Omental fat pad (tissue), 4 donors: ENCODE data around the gene PDZRN3. TPM values are rescaled to one million over a fixed set of nuclear protein-coding genes. Genes with fewer than 3 reads are reported as not detected.
"Not testable (repeated sequence)": the region's sequence is repeated elsewhere in the genome, so short reads cannot be mapped to it uniquely, and the experiment has no call there.

ENCODE experiments used
- ATAC-seq: fragments of 150-250 bp; one replicate; pipeline ENCODE4 v1.9.1; 2016; ENCODE audit warnings: mild to moderate bottlenecking, moderate library complexity; ENCODE audit not compliant: low FRiP score
- DNase-seq: peaks from one replicate; pipeline ENCODE4 v3.0.0-alpha.2; 2019; ENCODE audit warnings: low spot score
- CTCF ChIP-seq, 3 donors: fragments of 450-650 bp; IDR thresholded peaks; one replicate each; pipeline ENCODE4 v1.5.1; 2016 to 2017; ENCODE audit warnings: antibody characterized with exemption in 3 of 3, mild to moderate bottlenecking in 3 of 3, moderate library complexity in 2 of 3
- total RNA-seq, 4 donors: library from RNA; depleted of rRNA; stranded (reverse); fragments of >200 nt; gene quantifications; one replicate each; pipeline ENCODE4 v1.1.0, GENCODE V29; 2016

PDZRN3 gene
- total RNA-seq, 4 donors from 2014 or later: 22.8 to 47.4 (median 37.5) TPM

- no peak for TF ChIP-seq CTCF (IDR thresholded peaks at IDR 0.05)
- DNase-seq (no peak), ATAC-seq (no peak)
Observed at GRCh38 chr3:73575953-73576352, 48.8 kb downstream of the PDZRN3 start.

- DNase-seq (no peak), ATAC-seq (no peak)
- no peak for TF ChIP-seq CTCF (IDR thresholded peaks at IDR 0.05)
Observed at GRCh38 chr3:73575519-73575918, 49.2 kb downstream of the PDZRN3 start.

GRCh38 chr3:73573204-73573603, 51.5 kb downstream of the PDZRN3 start:
- no peak for TF ChIP-seq CTCF (IDR thresholded peaks at IDR 0.05)
- ATAC-seq: no peak
- no peak for DNase-seq

GRCh38 chr3:73572368-73572767, 52.4 kb downstream of the PDZRN3 start:
- DNase-seq (no peak), ATAC-seq (no peak)
- TF ChIP-seq CTCF (IDR thresholded peaks at IDR 0.05): no peak

DNA sequence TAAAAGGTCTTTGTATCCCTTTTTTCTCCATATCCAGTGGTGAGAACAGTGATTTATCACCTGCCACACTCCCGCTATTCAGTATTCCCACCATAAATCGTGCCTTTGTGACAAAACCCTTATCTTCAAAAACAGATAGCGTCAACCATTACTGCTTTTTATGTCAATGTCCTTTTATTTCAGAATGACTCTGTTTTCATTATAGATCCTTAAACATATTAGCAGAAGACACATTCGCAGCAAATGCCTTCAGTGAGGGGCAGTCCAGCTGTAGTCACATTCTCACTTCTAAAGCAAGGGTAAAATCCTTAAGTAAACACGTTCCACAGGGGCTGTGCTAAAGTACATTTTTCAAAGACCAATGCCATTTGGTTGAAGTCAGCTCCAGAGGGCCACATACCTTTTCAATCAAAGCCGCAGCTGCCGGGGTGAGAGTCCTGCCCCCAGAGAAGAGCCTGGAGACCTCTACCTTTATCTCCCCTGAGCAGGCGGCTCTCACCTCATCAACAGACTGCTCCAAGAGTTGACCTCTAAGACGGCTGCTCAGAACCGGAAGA, 53.4 kb downstream of the PDZRN3 start:
- ATAC-seq (no peak), DNase-seq (no peak)
- no peak for TF ChIP-seq CTCF (IDR thresholded peaks at IDR 0.05)

DNA sequence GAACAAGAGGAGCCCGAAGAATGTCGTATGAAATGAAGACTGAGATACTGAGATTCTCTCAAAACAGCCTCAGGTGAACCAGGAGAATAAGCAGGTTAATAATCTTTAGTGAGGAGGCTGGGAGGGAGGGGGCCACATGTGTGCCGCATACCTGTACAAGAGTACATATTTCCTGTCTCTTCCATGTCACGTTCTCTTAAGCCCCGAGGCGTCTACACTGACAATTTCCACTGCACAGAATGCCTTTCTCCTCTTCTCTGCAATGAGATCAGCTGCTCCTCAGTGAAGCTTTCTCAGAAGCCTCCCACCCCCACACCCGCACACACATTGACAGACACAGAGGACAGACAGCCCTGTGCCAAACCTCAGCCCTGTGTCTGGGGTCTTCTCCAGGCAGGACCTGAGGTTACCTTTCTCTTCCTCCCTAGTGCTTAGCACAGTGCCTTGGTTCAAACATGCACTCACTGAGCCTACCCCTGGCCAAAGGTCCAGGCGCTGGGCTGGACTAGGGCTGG, 55.4 kb downstream of the PDZRN3 start:
- TF ChIP-seq CTCF (IDR thresholded peaks at IDR 0.05): no peak
- no peak for DNase-seq
- ATAC-seq: no peak

DNA sequence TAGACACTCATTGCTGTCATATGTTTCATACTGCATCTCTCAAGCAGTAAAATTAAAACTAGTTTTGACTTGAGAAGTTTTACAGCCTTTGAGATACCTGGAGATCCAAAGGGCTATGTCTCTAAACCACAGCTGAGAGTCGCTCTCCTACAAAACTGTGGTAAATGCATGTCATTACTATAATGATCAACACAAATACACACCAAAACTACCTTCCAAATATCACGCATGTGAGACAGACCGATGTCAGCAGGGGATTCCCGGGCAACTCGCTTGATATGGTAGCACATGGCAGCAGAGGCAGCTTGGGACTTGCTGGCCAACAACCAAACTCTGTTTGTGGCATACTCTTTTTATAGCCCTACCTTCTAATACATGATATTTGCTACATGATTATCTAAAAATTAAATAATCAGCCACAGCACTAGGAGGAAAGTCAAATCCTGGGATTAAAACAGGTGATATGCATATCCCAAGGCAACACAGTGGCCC, 56.3 kb downstream of the PDZRN3 start:
- no peak for ATAC-seq
- TF ChIP-seq CTCF (IDR thresholded peaks at IDR 0.05): no peak
- no peak for DNase-seq

- DNase-seq, ATAC-seq: not testable (repeated sequence)
Observed at GRCh38 chr3:73565374-73565773, 59.4 kb downstream of the PDZRN3 start.
